H9 (cell line): ENCODE data around the gene XYLB. TPM values are rescaled to one million over a fixed set of nuclear protein-coding genes. Genes with fewer than 3 reads are reported as not detected.

Experiments used
- DNase-seq: peaks from one replicate; pipeline ENCODE4 v3.0.0-alpha.2; 2017
- H2AFZ ChIP-seq: one replicate; pipeline ENCODE4 v1.6.1; 2013; ENCODE audit warnings: mild to moderate bottlenecking, low read length, control low read depth, moderate library complexity
- H2AK5ac ChIP-seq: 2 replicates; pipeline ENCODE4 v1.6.1; 2013; ENCODE audit warnings: low read length, control low read depth, mixed read lengths; ENCODE audit not compliant: insufficient read length
- H2BK120ac ChIP-seq: one replicate; pipeline ENCODE4 v1.6.1; 2013; ENCODE audit warnings: low read depth, mild to moderate bottlenecking, low read length, control low read depth, inconsistent platforms; ENCODE audit not compliant: poor library complexity, severe bottlenecking
- H2BK12ac ChIP-seq: 2 replicates; pipeline ENCODE4 v1.6.1; 2013; ENCODE audit warnings: low read length, control low read depth, mixed read lengths, low read depth; ENCODE audit not compliant: insufficient read length
- H2BK15ac ChIP-seq: 2 replicates; pipeline ENCODE4 v1.6.1; 2013; ENCODE audit warnings: low read depth, low read length, control low read depth
- H2BK20ac ChIP-seq: one replicate; pipeline ENCODE4 v1.6.1; 2013; ENCODE audit warnings: low read depth, mild to moderate bottlenecking, low read length, control low read depth, inconsistent platforms; ENCODE audit not compliant: poor library complexity, severe bottlenecking
- H2BK5ac ChIP-seq: 2 replicates; pipeline ENCODE4 v1.6.1; 2013; ENCODE audit warnings: low read length, control low read depth, mixed read lengths; ENCODE audit not compliant: insufficient read length
- H3K14ac ChIP-seq: 2 replicates; pipeline ENCODE4 v1.6.1; 2013; ENCODE audit warnings: low read length, control low read depth; ENCODE audit not compliant: insufficient read depth
- H3K18ac ChIP-seq: 2 replicates; pipeline ENCODE4 v1.6.1; 2013; ENCODE audit warnings: low read depth, mild to moderate bottlenecking, mixed read lengths, low read length, control low read depth; ENCODE audit not compliant: insufficient read length
- H3K23ac ChIP-seq: 2 replicates; pipeline ENCODE4 v1.6.1; 2013; ENCODE audit warnings: low read length, control low read depth, mixed read lengths, low read depth; ENCODE audit not compliant: insufficient read length
- H3K23me2 ChIP-seq: 2 replicates; pipeline ENCODE4 v1.6.1; 2013; ENCODE audit warnings: low read depth, mild to moderate bottlenecking, mixed read lengths, low read length, control low read depth; ENCODE audit not compliant: insufficient read length, poor library complexity, severe bottlenecking
- H3K27ac ChIP-seq: 2 replicates; pipeline ENCODE4 v1.5.1; 2013; ENCODE audit warnings: low read length, control low read depth, mixed read lengths, low read depth; ENCODE audit not compliant: insufficient read length
- H3K27me3 ChIP-seq: 2 replicates; pipeline ENCODE4 v1.6.1; 2013; ENCODE audit warnings: low read length, control low read depth, inconsistent platforms; ENCODE audit not compliant: insufficient read depth
- H3K4ac ChIP-seq: 2 replicates; pipeline ENCODE4 v1.6.1; 2013; ENCODE audit warnings: low read depth, mild to moderate bottlenecking, control low read depth, inconsistent platforms, low read length, moderate library complexity
- H3K4me1 ChIP-seq: 2 replicates; pipeline ENCODE4 v1.6.1; 2013; ENCODE audit warnings: low read length, control low read depth, inconsistent platforms; ENCODE audit not compliant: insufficient read depth
- H3K4me2 ChIP-seq: 2 replicates; pipeline ENCODE4 v1.6.1; 2013; ENCODE audit warnings: low read length, control low read depth, mixed read lengths; ENCODE audit not compliant: insufficient read length, insufficient read depth
- H3K56ac ChIP-seq: 2 replicates; pipeline ENCODE4 v1.6.1; 2013; ENCODE audit warnings: low read depth, mild to moderate bottlenecking, mixed read lengths, low read length, control low read depth; ENCODE audit not compliant: insufficient read length
- H3K79me1 ChIP-seq: 2 replicates; pipeline ENCODE4 v1.6.1; 2013; ENCODE audit warnings: low read depth, mild to moderate bottlenecking, moderate library complexity, low read length, control low read depth, inconsistent platforms; ENCODE audit not compliant: insufficient read depth, poor library complexity, severe bottlenecking
- H3K79me2 ChIP-seq: 2 replicates; pipeline ENCODE4 v1.6.1; 2013; ENCODE audit warnings: low read length, control low read depth, inconsistent platforms; ENCODE audit not compliant: insufficient read depth
- H3K9ac ChIP-seq: 2 replicates; pipeline ENCODE4 v1.6.1; 2013; ENCODE audit warnings: low read length, control low read depth, mixed read lengths; ENCODE audit not compliant: insufficient read length; ENCODE audit errors: extremely low read depth
- H3K9me3 ChIP-seq: one replicate; pipeline ENCODE4 v1.6.1; 2013; ENCODE audit warnings: low read depth, low read length, inconsistent platforms; ENCODE audit not compliant: control insufficient read depth
- H3T11ph ChIP-seq: one replicate; pipeline ENCODE4 v1.6.1; 2013; ENCODE audit warnings: mild to moderate bottlenecking, low read length, control low read depth, inconsistent platforms
- H4K20me1 ChIP-seq: one replicate; pipeline ENCODE4 v1.6.1; 2013; ENCODE audit not compliant: control insufficient read depth, insufficient read length, insufficient read depth
- H4K5ac ChIP-seq: 2 replicates; pipeline ENCODE4 v1.6.1; 2013; ENCODE audit warnings: low read depth, mild to moderate bottlenecking, mixed read lengths, low read length, control low read depth; ENCODE audit not compliant: insufficient read length
- H4K8ac ChIP-seq: replicated peaks from 2 replicates; pipeline ENCODE4 v1.6.1; 2013; ENCODE audit warnings: low read length, control low read depth, mixed read lengths, low read depth; ENCODE audit not compliant: insufficient read length
- H4K91ac ChIP-seq: 2 replicates; pipeline ENCODE4 v1.6.1; 2013; ENCODE audit warnings: low read depth, mild to moderate bottlenecking, moderate library complexity, mixed read lengths, low read length, control low read depth; ENCODE audit not compliant: insufficient read length
- H3K27ac Mint-ChIP-seq, 3 experiments: 2 replicates in 2 of 3; 3 replicates in 1 of 3; pipeline ENCODE4 v1.8.0; 2020 to 2021; ENCODE audit warnings: mixed read lengths in 3 of 3, mild to moderate bottlenecking in 1 of 3, moderate library complexity in 1 of 3
- H3K27me3 Mint-ChIP-seq: 2 replicates; pipeline ENCODE4 v1.8.0; 2021; ENCODE audit warnings: low read depth, mild to moderate bottlenecking, moderate library complexity, mixed read lengths
- H3K36me3 Mint-ChIP-seq, 3 experiments: 2 replicates in 2 of 3; 3 replicates in 1 of 3; pipeline ENCODE4 v1.8.0; 2020 to 2021; ENCODE audit warnings: low read depth in 3 of 3, mixed read lengths in 3 of 3; ENCODE audit not compliant: insufficient read depth in 1 of 3
- H3K4me1 Mint-ChIP-seq, 2 experiments: 2 replicates each; pipeline ENCODE4 v1.8.0; 2020; ENCODE audit warnings: mixed read lengths in 2 of 2
- H3K4me3 Mint-ChIP-seq, 2 experiments: 2 replicates in 1 of 2; 3 replicates in 1 of 2; pipeline ENCODE4 v1.8.0; 2020 to 2021; ENCODE audit warnings: mild to moderate bottlenecking in 2 of 2, mixed read lengths in 2 of 2, moderate library complexity in 1 of 2
- H3K9me3 Mint-ChIP-seq, 2 experiments: 2 replicates in 1 of 2; 3 replicates in 1 of 2; pipeline ENCODE4 v1.8.0; 2020; ENCODE audit warnings: mild to moderate bottlenecking in 2 of 2, mixed read lengths in 2 of 2, moderate library complexity in 1 of 2
- CTCF ChIP-seq: fragments of 200-600 bp; sonication (generic); conservative IDR thresholded peaks from 3 replicates; pipeline ENCODE4 v1.8.0; 2021; ENCODE audit warnings: antibody characterized with exemption, mild to moderate bottlenecking
- WGBS: extraction: QIAGEN DNeasy Blood & Tissue Kit; methylation state at CpG from one replicate; pipeline ENCODE4 v1.1.7; 2013; ENCODE audit warnings: missing lambda C conversion rate, low lambda C conversion rate, mixed read lengths; ENCODE audit not compliant: insufficient read length; ENCODE audit errors: extremely low coverage; 5-methylcytosine and 5-hydroxymethylcytosine counted together
- total RNA-seq: library from RNA; stranded (reverse); gene quantifications from 2 replicates; pipeline ENCODE4 v1.2.1, GENCODE V29; 2021

XYLB gene
- total RNA-seq, 1 experiment from 2014 or later: 2.6 TPM

- H4K8ac ChIP-seq: no peak overlapping the region
- H3K4me3 Mint-ChIP-seq: no peak overlapping the region
- no peak overlapping the region for H3K9ac ChIP-seq
- H4K91ac ChIP-seq: no peak overlapping the region
- H3K14ac ChIP-seq: no peak overlapping the region
- no peak overlapping the region for H2AFZ ChIP-seq
- no peak overlapping the region for H2BK5ac ChIP-seq
- H2BK120ac ChIP-seq: no peak overlapping the region
- no peak for DNase-seq
- H3K4me1 Mint-ChIP-seq: peaks cover 0 to 10% of the 10 kb centered on the region in 2 experiments; a peak in 3 of 4 replicates
- H2AK5ac ChIP-seq: no peak overlapping the region
- H3K23ac ChIP-seq: no peak overlapping the region
- H3K27ac ChIP-seq: no peak overlapping the region
- WGBS: no CpG with 5 or more reads among the region's 10 CpGs
- no peak overlapping the region for H2BK15ac ChIP-seq
- H4K20me1 ChIP-seq: no peaks in the 10 kb centered on the region
- H3K4me2 ChIP-seq: no peak overlapping the region
- H3T11ph ChIP-seq: no peak overlapping the region
- peaks cover 3% of the 10 kb centered on the region for H3K27me3 Mint-ChIP-seq
- no peaks in the 10 kb centered on the region for H3K9me3 ChIP-seq
- H3K4me1 ChIP-seq: no peaks in the 10 kb centered on the region
- H2BK12ac ChIP-seq: no peak overlapping the region
- no peak overlapping the region for H3K4ac ChIP-seq
- H3K56ac ChIP-seq: no peak overlapping the region
- no peaks in the 10 kb centered on the region for H3K79me1 ChIP-seq
- no peaks in the 10 kb centered on the region for H3K36me3 Mint-ChIP-seq
- H2BK20ac ChIP-seq: no peak overlapping the region
- no peak for TF ChIP-seq CTCF
- H3K23me2 ChIP-seq: no peaks in the 10 kb centered on the region
- no peak overlapping the region for H3K18ac ChIP-seq
- no peaks in the 10 kb centered on the region for H3K79me2 ChIP-seq
- no peak overlapping the region for H4K5ac ChIP-seq
- H3K27me3 ChIP-seq: no peaks in the 10 kb centered on the region
- no peaks in the 10 kb centered on the region for H3K9me3 Mint-ChIP-seq
- H3K27ac Mint-ChIP-seq: no peak overlapping the region; a peak in 2 of 7 replicates
These were observed 30.9 kb upstream of the XYLB start for GRCh38 chr3:38315488-38316230.
